Measurements from ENCODE around the gene HS6ST3. TPM values are rescaled to one million over a fixed set of nuclear protein-coding genes. Genes with fewer than 3 reads are reported as not detected.

HS6ST3 gene
- total and polyA plus RNA-seq, 12 donors: 2.1 to 27.1 (median 6.2) TPM

DNA sequence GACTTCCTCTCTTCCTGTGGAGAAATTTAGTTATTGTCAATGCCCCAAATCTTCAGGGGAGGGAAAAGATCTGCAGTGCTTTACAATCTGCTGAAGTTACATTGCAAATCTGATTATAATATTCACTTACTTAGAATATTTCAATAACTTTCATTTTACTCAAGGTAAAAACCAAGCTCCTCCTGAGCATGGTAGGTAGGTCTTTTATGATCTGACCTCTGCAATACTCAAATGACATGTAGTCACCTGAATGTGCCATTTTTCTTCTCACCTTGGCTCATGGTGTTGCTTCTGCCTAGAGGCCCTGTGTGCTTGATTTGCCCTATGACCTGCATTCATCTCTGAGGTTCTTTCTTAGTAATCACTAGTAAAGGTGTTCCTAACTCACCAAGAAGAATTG lies 331.4 kb downstream of the HS6ST3 start:
- H3K9me3 ChIP-seq (replicated peaks in 1 of 3): no peaks in the 10 kb centered on the region
- DNase-seq: no peak
- no peaks in the 10 kb centered on the region for H3K36me3 ChIP-seq (replicated peaks in 1 of 2)
- no peaks in the 10 kb centered on the region for H3K27me3 ChIP-seq
- H3K27ac ChIP-seq: no peak overlapping the region
- H3K4me3 ChIP-seq: no peak overlapping the region
- no peaks in the 10 kb centered on the region for H3K4me1 ChIP-seq (replicated peaks in 1 of 2)
- TF ChIP-seq POLR2A (IDR thresholded peaks at IDR 0.05): no peak
- TF ChIP-seq, protein P1, sequence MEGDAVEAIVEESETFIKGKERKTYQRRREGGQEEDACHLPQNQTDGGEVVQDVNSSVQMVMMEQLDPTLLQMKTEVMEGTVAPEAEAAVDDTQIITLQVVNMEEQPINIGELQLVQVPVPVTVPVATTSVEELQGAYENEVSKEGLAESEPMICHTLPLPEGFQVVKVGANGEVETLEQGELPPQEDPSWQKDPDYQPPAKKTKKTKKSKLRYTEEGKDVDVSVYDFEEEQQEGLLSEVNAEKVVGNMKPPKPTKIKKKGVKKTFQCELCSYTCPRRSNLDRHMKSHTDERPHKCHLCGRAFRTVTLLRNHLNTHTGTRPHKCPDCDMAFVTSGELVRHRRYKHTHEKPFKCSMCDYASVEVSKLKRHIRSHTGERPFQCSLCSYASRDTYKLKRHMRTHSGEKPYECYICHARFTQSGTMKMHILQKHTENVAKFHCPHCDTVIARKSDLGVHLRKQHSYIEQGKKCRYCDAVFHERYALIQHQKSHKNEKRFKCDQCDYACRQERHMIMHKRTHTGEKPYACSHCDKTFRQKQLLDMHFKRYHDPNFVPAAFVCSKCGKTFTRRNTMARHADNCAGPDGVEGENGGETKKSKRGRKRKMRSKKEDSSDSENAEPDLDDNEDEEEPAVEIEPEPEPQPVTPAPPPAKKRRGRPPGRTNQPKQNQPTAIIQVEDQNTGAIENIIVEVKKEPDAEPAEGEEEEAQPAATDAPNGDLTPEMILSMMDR (IDR thresholded peaks at IDR 0.05): no peak
- intact Hi-C loops (cut with DNase I): no loop called here

DNA sequence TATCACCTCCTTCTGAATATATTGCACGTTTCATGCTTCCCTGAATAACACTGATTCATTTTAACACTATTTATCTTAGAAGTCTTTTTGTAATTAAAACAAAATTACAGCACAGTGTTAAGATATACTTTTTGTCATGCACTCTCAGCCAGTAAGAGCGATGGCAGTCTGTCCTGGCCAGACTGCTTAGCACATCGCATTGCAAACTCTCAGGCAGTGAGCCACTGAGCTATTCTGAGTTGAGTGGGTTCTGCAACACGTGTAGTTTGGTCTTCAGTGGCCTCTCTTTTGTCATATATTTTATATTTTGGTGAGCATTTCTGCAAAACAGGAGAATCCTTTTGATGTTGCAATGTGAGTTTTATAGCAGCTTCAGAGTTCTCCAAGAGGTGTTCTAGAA lies 332.1 kb downstream of the HS6ST3 start:
- Histone ChIP-seq H3K27ac (no peak overlapping the region), H3K4me3 (no peak overlapping the region), H3K36me3 (replicated peaks in 1 of 2) (no peaks in the 10 kb centered on the region), H3K27me3 (no peaks in the 10 kb centered on the region), H3K4me1 (replicated peaks in 1 of 2) (no peaks in the 10 kb centered on the region), H3K9me3 (replicated peaks in 1 of 3) (no peaks in the 10 kb centered on the region)
- TF ChIP-seq, protein P1 (IDR thresholded peaks at IDR 0.05): no peak
- TF ChIP-seq POLR2A (IDR thresholded peaks at IDR 0.05): no peak
- 75 to 88% (median 83%) methylated on average over 4 of the region's 4 CpGs for WGBS, 4 donors
- intact Hi-C loops (cut with DNase I): no loop called here
- no peak for DNase-seq

DNA sequence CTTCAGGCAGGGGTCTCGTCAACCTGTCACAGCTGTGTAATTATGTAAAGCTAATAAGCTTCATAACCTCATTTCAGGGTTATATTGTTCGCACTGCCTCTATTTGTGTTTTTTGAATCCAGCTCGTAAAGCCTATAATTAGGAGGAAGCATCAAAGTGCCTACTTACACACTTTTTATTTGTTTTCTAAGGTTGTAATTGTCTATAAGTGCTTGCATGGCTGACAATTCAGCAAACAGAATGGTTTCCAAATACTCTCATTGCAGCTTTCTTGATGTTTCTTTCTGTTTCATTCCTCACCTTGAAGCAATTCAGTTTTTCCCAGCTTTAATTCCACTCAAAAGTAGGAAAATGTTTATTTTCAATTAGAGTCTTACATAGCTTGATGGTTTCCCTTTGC lies 336.3 kb downstream of the HS6ST3 start:
- Histone ChIP-seq H3K27me3 (no peaks in the 10 kb centered on the region), H3K36me3 (replicated peaks in 1 of 2) (no peaks in the 10 kb centered on the region), H3K9me3 (replicated peaks in 1 of 3) (no peaks in the 10 kb centered on the region), H3K4me1 (replicated peaks in 1 of 2) (no peaks in the 10 kb centered on the region), H3K4me3 (no peak overlapping the region), H3K27ac (no peak overlapping the region)
- intact Hi-C loops (cut with DNase I): no loop called here
- TF ChIP-seq POLR2A (IDR thresholded peaks at IDR 0.05): no peak
- TF ChIP-seq, protein P1 (IDR thresholded peaks at IDR 0.05): no peak
- WGBS, 4 donors: 85 to 95% (median 90%) methylated on average over 3 of the region's 3 CpGs
- DNase-seq: no peak

- Histone ChIP-seq H3K9me3 (replicated peaks in 1 of 3) (no peaks in the 10 kb centered on the region), H3K36me3 (replicated peaks in 1 of 2) (no peaks in the 10 kb centered on the region), H3K4me1 (replicated peaks in 1 of 2) (no peaks in the 10 kb centered on the region), H3K27ac (no peak overlapping the region), H3K4me3 (no peak overlapping the region), H3K27me3 (no peaks in the 10 kb centered on the region)
- DNase-seq: no peak
- 66 to 83% (median 79%) methylated on average over 5 of the region's 5 CpGs for WGBS, 4 donors
- no peak for TF ChIP-seq POLR2A (IDR thresholded peaks at IDR 0.05)
- TF ChIP-seq, protein P1 (IDR thresholded peaks at IDR 0.05): no peak
- intact Hi-C loops (cut with DNase I): no loop called here
Observed at GRCh38 chr13:96428911-96429310, 339.0 kb downstream of the HS6ST3 start.

All from adrenal gland (tissue), 12 donors.